Mucosa of rectum (tissue), 2 donors: Measurements from ENCODE around the gene HPCAL1.
A peak's percentile ranks its signal among the peaks of the same experiment; 100 is the strongest.
"Not testable (repeated sequence)": the region's sequence is repeated elsewhere in the genome, so short reads cannot be mapped to it uniquely, and the experiment has no call there.

Experiments
- H3K27ac ChIP-seq, 2 donors: one replicate each; pipeline ENCODE4 v1.7.0; 2013; ENCODE audit warnings: inconsistent platforms in 2 of 2, low read depth in 2 of 2, low read length in 2 of 2
- H3K27me3 ChIP-seq, 2 donors: one replicate each; pipeline ENCODE4 v1.7.0; 2013; ENCODE audit warnings: low read length in 2 of 2; ENCODE audit not compliant: control insufficient read depth in 2 of 2, insufficient read depth in 2 of 2
- H3K36me3 ChIP-seq, 2 donors: one replicate each; pipeline ENCODE4 v1.7.0; 2013; ENCODE audit warnings: low read length in 2 of 2; ENCODE audit not compliant: control insufficient read depth in 2 of 2, insufficient read depth in 2 of 2
- H3K4me1 ChIP-seq, 2 donors: one replicate each; pipeline ENCODE4 v1.7.0; 2013; ENCODE audit warnings: low read length in 2 of 2, mild to moderate bottlenecking in 1 of 2; ENCODE audit not compliant: control insufficient read depth in 2 of 2, insufficient read depth in 2 of 2
- H3K4me3 ChIP-seq, 2 donors: one replicate each; pipeline ENCODE4 v1.7.0; 2013; ENCODE audit warnings: low read length in 2 of 2
- H3K9ac ChIP-seq, 2 donors: one replicate each; pipeline ENCODE4 v1.7.0; 2013; ENCODE audit warnings: low read length in 2 of 2, low read depth in 1 of 2, mild to moderate bottlenecking in 1 of 2
- H3K9me3 ChIP-seq, 2 donors: one replicate each; pipeline ENCODE4 v1.7.0; 2013; ENCODE audit warnings: low read length in 2 of 2; ENCODE audit not compliant: control insufficient read depth in 2 of 2
- donor health status: healthy.
- donor health status: Normal muscosa, but diverticular disease.

The HPCAL1 gene

GRCh38 chr2:10437806-10438205, 135.1 kb downstream of the HPCAL1 start:
- no peak overlapping the region for H3K9ac ChIP-seq
- no peak overlapping the region for H3K4me3 ChIP-seq
- H3K27me3 ChIP-seq, result no peaks in the 10 kb centered on the region
- no peaks in the 10 kb centered on the region for H3K9me3 ChIP-seq
- H3K36me3 ChIP-seq, result peaks cover 28 to 31% of the 10 kb centered on the region in 2 donors
- H3K4me1 ChIP-seq, result peaks cover 0 to 5% of the 10 kb centered on the region in 2 donors
- H3K27ac ChIP-seq, result no peak overlapping the region

DNA sequence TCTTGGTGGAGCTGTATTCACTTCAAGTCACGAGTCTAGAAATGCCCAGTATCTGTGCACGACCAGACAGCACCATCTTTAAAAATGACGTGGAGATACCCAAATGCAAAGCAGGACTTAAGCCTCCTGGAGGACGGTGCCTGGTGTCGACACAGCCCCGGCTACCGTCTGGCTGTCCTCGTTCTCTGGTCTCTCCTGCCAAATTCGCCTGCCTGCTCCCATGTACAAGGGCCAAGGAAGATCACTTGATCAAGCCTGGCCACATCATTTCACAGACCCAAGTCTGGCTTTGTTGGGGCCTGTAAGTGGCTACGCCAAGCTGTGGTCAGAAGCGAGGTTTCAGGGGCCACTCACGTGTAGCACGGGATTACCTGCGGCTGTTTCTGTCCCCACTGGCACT, 136.0 kb downstream of the HPCAL1 start:
- Histone ChIP-seq H3K4me1 (no peaks in the 10 kb centered on the region), H3K27ac (no peak overlapping the region), H3K36me3 (peaks cover 37 to 40% of the 10 kb centered on the region in 2 donors), H3K9me3 (no peaks in the 10 kb centered on the region), H3K27me3 (no peaks in the 10 kb centered on the region), H3K4me3 (no peak overlapping the region), H3K9ac (no peak overlapping the region)

- Histone ChIP-seq H3K9me3 (no peaks in the 10 kb centered on the region), H3K36me3 (peaks cover 42 to 46% of the 10 kb centered on the region in 2 donors), H3K4me1 (no peaks in the 10 kb centered on the region), H3K9ac (no peak overlapping the region), H3K4me3 (no peak overlapping the region), H3K27me3 (no peaks in the 10 kb centered on the region), H3K27ac (no peak overlapping the region)
Observed at GRCh38 chr2:10439185-10439879, 136.6 kb downstream of the HPCAL1 start.

DNA sequence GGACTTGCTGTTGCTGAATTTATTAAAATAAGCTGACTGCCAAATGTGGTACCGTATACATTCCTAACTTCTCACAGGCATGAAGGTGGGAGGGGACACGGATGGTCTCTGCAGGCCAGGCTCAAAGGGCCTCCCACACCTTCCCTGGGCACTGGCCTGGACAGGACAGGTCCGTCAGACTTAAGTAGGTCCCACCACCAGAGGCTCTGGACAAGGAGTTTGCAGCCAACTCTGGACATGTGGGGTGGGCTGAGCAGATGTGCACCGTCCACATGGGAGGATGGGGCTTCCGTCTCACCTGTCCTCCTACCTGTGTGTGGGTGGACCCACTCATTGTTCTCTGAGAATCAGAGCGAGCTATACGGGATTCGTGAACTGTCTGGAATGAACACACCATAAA, 137.3 kb downstream of the HPCAL1 start:
- Histone ChIP-seq H3K4me3 (no peak overlapping the region), H3K9me3 (no peaks in the 10 kb centered on the region), H3K9ac (no peak overlapping the region), H3K27me3 (no peaks in the 10 kb centered on the region), H3K4me1 (no peaks in the 10 kb centered on the region), H3K27ac (no peak overlapping the region), H3K36me3 (peaks cover 48 to 53% of the 10 kb centered on the region in 2 donors)

- H3K27ac ChIP-seq, result no peak overlapping the region
- no peaks in the 10 kb centered on the region for H3K27me3 ChIP-seq
- H3K9ac ChIP-seq, result no peak overlapping the region
- peaks cover 49 to 54% of the 10 kb centered on the region in 2 donors for H3K36me3 ChIP-seq
- H3K9me3 ChIP-seq, result no peaks in the 10 kb centered on the region
- H3K4me3 ChIP-seq, result no peak overlapping the region
- H3K4me1 ChIP-seq, result no peaks in the 10 kb centered on the region
Observed at GRCh38 chr2:10440736-10441135, 138.0 kb downstream of the HPCAL1 start.

DNA sequence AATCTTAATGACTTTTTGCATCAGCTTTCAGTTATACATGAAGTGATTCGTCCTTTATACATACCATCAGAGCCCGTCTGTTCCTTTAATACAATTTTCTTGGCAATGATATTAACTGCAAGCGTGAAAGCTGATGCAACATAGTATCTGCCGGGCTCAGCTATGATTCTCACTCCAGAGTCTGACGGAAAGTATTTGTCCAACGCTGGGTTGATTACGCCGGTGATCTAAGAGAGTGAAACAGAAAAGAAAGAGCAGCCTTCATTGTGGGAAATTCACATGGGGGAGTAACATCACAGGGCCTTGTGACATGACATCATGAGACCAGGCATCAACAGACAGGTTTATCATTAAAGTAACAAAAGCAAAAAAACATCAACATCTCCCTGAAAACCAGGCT, 139.2 kb downstream of the HPCAL1 start:
- H3K9ac ChIP-seq, result no peak overlapping the region
- H3K9me3 ChIP-seq, result no peaks in the 10 kb centered on the region
- H3K4me3 ChIP-seq, result no peak overlapping the region
- H3K27me3 ChIP-seq, result no peaks in the 10 kb centered on the region
- H3K36me3 ChIP-seq, result peaks cover 49 to 54% of the 10 kb centered on the region in 2 donors
- H3K4me1 ChIP-seq, result peaks cover 6 to 9% of the 10 kb centered on the region in 2 donors
- H3K27ac ChIP-seq, result no peak overlapping the region

GRCh38 chr2:10442469-10443126, 139.9 kb downstream of the HPCAL1 start:
- H3K9ac ChIP-seq, H3K27ac ChIP-seq, H3K4me3 ChIP-seq, H3K27me3 ChIP-seq, H3K9me3 ChIP-seq: not testable (repeated sequence)
- Histone ChIP-seq H3K36me3 (peaks cover 49 to 54% of the 10 kb centered on the region in 2 donors), H3K4me1 (peaks cover 13 to 15% of the 10 kb centered on the region in 2 donors)

GRCh38 chr2:10444463-10444862, 141.8 kb downstream of the HPCAL1 start:
- Histone ChIP-seq H3K4me3 (no peak overlapping the region), H3K27ac (no peak overlapping the region), H3K27me3 (no peaks in the 10 kb centered on the region), H3K9ac (no peak overlapping the region), H3K36me3 (peaks cover 47 to 54% of the 10 kb centered on the region in 2 donors), H3K9me3 (no peaks in the 10 kb centered on the region), H3K4me1 (peaks cover 23 to 25% of the 10 kb centered on the region in 2 donors)

- peaks cover 26 to 34% of the 10 kb centered on the region in 2 donors for H3K36me3 ChIP-seq
- H3K4me3 ChIP-seq, result peak overlapping the region; percentile 68 to 85
- no peaks in the 10 kb centered on the region for H3K9me3 ChIP-seq
- H3K9ac ChIP-seq, result peak overlapping the region; percentile 36 to 87
- peaks cover 33 to 34% of the 10 kb centered on the region in 2 donors for H3K4me1 ChIP-seq
- H3K27ac ChIP-seq, result no peak overlapping the region
- no peaks in the 10 kb centered on the region for H3K27me3 ChIP-seq
Observed at GRCh38 chr2:10446631-10447030, 143.9 kb downstream of the HPCAL1 start.

- Histone ChIP-seq H3K27me3 (no peaks in the 10 kb centered on the region), H3K36me3 (peaks cover 21 to 26% of the 10 kb centered on the region in 2 donors), H3K4me3 (peak overlapping the region; percentile 68 to 85), H3K27ac (peak overlapping the region; percentile 90 to 92), H3K9ac (peak overlapping the region; percentile 80 to 87), H3K9me3 (no peaks in the 10 kb centered on the region), H3K4me1 (peaks cover 33 to 41% of the 10 kb centered on the region in 2 donors)
Observed at GRCh38 chr2:10447300-10447894, 144.7 kb downstream of the HPCAL1 start.
